NCI-H2196 treated with DMSO at 0.1 percent for 48 hours (cell line): ENCODE results near the gene NPSR1.
"Not testable (repeated sequence)": the region's sequence is repeated elsewhere in the genome, so short reads cannot be mapped to it uniquely, and the experiment has no call there.

Source experiments
- DNase-seq: peaks from one replicate; lab custom pipeline; 2025; ENCODE audit not compliant: unreplicated experiment; lab: John Stamatoyannopoulos, UW

Gene NPSR1

GRCh38 chr7:34756691-34757090 lies 98.7 kb downstream of the NPSR1 start:
- no peak for DNase-seq

- DNase-seq: no peak
These were observed 99.6 kb downstream of the NPSR1 start for GRCh38 chr7:34757570-34758110.

DNA sequence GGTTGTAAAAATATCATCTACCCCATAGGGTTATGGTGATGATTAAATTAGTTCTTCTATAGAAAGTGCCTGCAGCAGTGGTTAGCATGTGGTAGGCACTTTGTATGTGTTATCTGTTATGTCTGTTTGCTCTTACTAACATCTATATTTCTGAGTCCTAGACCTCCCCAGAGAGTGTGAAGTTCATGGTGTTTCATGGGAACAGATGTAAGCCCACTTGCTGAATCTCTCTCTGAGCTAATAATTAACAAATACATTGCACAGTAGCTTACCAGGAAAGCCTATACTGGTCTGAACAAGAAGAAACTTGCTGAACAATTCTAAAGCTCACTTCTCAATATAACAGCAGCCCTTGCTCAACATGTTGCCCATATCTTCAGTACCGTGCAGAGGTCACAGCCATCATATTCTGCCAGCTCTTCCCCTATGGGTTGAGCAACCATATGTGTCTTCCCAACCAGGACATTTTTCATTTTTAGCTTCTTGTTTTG lies 100.1 kb downstream of the NPSR1 start:
- DNase-seq: no peak

DNA sequence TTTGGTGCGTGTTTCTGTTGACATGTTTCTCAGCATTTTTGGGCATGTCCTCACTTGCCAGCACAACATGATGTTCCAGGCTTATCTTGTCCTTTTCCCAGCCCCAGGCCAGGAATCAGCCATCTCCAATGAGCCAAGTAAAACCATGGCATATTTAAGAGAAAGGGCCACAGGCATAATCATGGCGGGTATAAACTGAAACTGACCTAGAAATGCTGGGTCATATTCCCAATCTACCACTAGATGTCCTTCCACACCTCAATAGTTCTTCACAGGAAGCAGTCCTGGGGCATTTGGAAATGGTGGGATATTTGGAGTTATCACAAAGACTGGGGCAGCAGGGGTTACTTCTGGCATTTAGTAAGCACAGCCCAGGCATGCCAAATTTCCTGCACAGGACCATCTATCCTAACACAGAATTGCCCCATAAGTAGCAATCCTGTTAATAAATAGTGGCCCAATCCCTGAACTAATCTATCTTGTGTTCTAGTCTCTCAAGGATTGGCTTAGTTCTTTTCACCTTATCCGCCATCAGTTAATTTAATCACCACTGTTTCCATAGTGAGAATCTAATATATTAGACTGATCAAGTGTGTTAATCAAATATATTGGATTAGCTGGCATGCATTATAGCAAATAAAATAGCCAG lies 101.6 kb downstream of the NPSR1 start:
- no peak for DNase-seq

DNA sequence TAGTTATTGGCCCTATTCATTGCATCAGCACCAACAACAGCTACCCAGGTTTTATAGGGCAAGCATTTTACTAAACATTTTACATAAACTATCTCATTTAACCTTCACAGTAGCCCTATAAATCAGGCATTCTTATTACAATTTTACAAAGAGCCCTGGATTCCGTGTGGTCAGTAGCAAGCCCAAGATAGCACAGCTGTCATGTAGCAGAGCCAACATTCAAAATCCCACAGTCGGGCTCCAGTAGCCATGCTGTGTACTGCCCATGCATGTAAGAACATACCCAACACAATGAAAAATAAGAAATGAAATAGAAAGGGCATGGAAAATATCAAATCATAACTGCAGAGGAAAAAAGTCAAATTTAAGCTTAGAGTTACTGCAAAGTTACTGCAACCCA lies 102.3 kb downstream of the NPSR1 start:
- no peak for DNase-seq

DNA sequence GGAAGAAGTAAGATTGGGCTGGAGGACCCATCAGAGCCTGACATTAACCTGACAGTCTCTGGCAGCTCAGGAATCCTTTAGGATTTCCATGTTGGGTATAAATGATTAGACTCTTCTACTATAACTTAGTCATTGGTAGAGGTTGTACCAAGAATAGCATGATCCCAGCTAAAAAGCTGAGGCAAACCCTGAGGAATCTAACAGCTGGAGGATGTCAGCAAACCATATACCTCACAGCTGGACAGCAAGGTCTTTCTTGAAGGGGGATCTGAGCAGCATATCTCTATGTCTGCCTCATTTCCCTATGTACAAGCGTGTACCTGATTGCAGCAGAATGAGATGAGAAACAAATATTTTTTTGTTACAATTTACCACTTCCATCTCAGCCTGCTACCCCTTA lies 103.2 kb downstream of the NPSR1 start:
- no peak for DNase-seq

GRCh38 chr7:34761627-34762026 lies 103.6 kb downstream of the NPSR1 start:
- no peak for DNase-seq

DNA sequence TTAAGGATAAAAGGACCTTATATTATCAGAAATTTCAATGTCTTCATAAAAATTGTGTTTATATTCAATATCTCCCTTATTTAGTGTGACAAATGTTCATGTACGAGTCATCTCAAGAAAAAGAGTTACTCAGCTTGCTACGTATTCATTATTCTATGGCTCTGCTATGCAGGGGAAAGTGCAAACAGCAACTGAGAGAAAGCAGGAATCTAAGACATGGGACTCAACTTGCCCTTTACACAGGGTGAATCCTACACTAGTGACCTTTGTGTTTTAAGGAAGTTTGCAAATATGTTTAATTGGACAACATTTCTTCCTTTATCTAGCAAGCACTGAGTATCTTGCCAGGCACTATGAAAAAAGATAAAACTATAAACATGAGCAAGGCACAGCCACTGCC lies 104.7 kb downstream of the NPSR1 start:
- DNase-seq: no peak

DNA sequence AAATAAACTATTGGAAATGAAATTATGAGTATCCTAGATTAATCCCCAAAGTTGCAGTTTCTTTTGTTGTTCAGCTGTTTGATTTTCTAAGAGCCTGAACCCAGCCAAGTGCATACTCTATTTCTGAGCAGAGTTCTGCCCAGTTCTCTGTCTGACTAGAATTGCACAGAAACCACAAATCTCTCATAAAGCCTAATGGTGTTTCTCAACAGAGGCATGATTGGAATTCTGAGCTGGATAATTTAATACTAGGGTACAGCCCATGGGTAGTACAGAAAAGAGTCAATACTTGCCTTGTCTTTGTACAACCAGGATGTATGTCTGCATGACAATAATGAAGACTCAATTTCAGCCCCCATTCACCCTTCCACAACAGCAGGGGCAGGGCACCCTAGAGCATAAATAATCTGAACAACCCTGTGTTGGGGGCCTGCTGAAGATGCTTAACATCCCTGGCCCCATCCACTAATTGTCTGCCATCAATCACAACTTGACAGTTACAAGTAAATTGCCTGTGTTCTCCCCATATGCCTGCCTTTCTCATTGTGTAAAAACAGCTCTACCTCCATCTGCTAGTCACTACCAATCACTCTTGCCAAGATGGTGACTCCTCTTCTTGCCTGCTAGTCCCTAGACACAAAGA lies 114.4 kb downstream of the NPSR1 start:
- no peak for DNase-seq

DNA sequence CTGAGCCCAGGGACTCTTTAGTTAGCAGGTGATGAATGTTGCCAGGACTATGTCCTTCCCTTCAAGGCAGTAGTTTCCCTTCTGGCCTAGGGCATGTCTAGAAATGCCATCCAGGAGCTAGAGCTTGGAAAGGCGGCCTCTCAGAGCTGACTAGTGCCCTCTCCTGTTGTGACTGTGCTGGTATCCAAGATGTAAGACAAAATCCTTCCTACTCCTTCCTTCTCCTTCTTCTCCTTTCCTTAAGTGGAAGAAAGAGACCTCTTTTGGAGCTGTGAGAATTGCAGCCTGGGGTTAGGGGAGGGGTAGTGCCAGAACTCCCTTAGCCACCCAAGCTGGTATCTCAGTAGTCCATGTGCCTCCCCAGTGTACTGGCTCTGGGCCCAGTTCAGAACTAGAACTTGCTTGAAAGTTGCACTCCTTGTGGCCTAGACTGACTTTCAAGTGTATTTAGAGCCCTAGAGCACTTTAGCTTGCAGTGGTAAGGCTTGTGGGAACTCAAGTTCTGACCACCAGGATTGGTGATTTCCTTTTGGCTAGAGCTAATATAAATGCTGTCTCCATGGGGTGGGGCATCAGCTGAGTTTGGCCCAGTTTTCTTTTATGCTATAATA lies 118.8 kb downstream of the NPSR1 start:
- DNase-seq: no peak

DNA sequence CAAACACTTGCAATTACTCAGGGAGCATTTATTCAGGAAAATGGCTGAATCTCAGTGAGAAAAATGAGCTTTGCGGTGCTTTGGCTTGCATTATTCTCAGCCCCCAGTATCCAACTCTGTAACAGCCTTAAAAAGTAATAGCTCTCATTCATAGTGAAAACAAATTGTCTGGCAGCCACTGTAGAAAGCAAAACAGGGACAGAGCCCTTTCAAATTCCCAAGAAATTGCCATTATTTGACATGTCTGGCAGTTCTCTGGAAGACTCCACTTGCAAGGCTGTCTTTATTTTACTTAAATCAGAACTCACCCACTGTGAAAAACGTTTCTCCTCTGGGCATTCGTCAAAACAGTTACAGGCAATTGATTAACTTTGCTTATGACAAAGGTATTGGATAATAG lies 122.5 kb downstream of the NPSR1 start:
- no peak for DNase-seq

GRCh38 chr7:34787586-34787985 lies 129.6 kb downstream of the NPSR1 start:
- DNase-seq: no peak

GRCh38 chr7:34806831-34807230 lies 148.8 kb downstream of the NPSR1 start:
- DNase-seq: no peak

DNA sequence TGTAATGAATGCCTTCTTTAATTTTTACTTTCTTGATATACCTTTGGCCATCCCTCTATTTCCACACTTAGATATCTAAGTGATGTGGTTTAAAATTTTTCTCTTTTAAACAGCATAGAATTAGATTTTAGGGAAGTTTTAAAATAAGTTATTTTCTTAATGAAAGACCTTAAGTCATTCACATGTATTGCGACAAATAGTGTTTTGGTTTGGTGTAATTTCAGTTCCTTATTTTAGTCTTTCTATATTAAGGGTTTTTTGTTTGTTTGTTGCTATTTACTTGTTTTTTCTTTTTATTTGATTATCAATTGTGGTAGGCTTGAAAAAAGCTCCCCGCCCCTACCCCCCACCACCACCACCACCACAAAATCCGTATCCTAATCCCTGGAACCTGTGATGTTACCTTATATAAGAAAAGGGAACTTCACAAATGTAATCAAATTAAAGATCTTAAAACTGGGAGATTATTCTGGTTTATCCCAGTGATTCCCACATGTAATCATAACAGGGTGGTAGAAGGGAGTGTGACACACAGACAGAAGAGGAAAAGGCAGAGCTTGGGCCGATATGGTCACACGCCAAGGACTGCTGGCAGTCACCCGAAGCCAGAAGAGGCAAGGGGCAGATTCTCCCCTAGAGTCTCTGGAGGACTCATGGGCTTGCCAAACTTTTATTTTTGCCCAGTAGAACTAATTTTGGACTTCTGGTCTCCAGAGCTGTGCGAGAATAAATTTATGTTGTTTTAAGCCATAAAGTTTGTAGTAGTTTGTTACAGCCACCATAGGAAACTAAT lies 149.7 kb downstream of the NPSR1 start:
- no peak for DNase-seq

GRCh38 chr7:34814203-34814842 lies 156.3 kb downstream of the NPSR1 start:
- DNase-seq: not testable (repeated sequence)

- DNase-seq: no peak
These were observed 164.0 kb downstream of the NPSR1 start for GRCh38 chr7:34821932-34822558.

DNA sequence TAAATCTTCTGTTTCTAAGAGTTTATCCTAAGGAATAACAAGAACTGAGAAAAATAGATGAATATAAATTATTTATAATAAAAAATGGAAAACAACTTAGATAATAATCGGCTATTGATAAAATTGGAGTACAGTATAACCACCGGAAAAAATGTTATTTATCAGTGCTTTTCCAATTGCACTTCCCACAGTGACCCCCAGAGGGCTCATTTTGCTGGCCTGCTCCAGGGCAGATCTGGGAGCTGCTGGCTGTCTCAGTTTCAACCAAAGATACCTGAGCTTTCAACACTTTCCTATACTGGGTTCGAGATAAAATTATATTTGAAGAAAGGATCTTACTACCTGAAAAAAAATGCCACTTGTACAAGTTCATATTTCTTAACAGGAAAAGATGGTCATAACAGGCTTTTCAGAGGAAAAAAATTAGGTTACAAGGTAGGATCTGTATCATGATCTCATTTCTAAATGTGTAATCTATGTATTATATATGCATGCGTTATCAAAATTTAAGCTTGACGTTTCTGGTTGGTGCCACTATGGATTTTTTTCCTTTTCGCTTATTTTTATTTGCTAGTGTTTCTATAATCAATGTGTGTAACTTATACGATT lies 165.7 kb downstream of the NPSR1 start:
- DNase-seq: no peak

DNA sequence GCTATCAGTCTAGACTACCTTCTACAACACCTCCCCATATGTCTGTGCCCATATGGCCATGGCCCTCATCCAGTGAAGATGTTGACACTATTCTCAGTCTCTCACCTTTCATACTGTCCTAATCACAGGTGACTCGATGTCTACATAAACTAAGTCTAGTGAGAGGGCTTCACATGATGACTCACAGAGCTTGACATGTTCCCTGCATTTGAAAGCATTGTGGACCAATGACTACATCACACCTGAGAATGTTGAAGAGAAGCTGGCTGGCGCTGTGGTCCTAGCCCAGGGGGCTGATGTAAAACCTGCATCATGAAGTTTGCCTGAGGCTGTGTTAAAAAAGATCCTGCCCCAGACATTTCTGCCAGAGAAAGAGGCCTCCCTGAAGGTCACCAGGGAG lies 167.2 kb downstream of the NPSR1 start:
- DNase-seq: no peak

DNA sequence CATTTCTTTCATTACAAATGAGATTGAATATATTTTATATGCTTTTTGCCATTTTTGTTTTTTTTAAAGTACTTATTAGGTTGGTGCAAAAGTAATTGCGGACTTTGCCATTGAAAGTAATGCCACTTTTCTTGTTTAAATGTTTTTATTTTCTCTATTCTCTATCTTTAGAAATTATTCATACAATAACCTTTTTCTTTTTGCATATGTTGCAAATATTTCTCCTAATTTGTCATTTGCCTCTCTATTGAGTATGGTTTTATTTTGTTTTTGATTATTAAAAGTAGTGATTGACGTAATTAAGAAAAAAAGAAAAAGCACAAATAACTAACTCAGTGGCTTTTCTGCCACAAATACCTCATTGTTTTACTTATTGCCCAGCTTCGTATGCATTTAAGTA lies 172.4 kb downstream of the NPSR1 start:
- DNase-seq: no peak

- DNase-seq: no peak
These were observed 173.4 kb downstream of the NPSR1 start for GRCh38 chr7:34831436-34831835.
